ENCODE results near the gene RTN4IP1. TPM values are rescaled to one million over a fixed set of nuclear protein-coding genes. Genes with fewer than 3 reads are reported as not detected.

The RTN4IP1 gene
- total RNA-seq, 4 donors from 2014 or later: 5.4 to 15.3 (median 9.3) TPM

DNA sequence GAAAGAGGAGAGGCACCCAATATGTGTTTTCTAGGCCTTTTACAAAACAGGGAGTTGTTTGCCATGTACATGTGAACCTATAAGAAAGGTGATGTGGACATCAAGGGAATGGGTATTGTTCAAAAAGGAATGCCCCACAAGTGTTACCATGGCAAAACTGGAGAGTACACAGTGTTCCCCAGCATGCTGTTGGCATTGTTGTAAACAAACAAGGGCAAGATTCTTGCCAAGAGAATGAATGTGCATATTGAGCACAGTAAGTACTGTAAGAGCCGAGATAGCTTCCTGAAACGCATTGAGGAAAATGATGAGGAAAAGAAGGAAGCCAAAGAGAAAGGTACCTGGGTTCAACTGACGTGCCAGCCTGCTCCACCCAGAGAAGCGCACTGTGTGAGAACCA is 13.2 kb upstream of the RTN4IP1 start:
- Histone ChIP-seq H3K9me3 (no peaks in the 10 kb centered on the region), H3K4me3 (no peak overlapping the region), H3K4me1 (peaks cover 0 to 11% of the 10 kb centered on the region in 2 donors), H3K27me3 (no peaks in the 10 kb centered on the region), H3K36me3 (peaks cover 4 to 38% of the 10 kb centered on the region in 2 donors), H3K27ac (peak overlapping the region in 3 of 4 donors; percentile 32 to 64 (median 58))
- DNase-seq (no peak), ATAC-seq (peak in 1 of 2 donors; percentile 36)
- in situ Hi-C loops (cut with MboI; ENCODE audit: low sequenced_read_pairs in 4 of 4) (no loop called here), intact Hi-C loops (cut with DNase I; ENCODE audit: low total_unique reads) (no loop called here)
- no peak for TF ChIP-seq POLR2A (IDR thresholded peaks at IDR 0.05)
- TF ChIP-seq, protein P1, sequence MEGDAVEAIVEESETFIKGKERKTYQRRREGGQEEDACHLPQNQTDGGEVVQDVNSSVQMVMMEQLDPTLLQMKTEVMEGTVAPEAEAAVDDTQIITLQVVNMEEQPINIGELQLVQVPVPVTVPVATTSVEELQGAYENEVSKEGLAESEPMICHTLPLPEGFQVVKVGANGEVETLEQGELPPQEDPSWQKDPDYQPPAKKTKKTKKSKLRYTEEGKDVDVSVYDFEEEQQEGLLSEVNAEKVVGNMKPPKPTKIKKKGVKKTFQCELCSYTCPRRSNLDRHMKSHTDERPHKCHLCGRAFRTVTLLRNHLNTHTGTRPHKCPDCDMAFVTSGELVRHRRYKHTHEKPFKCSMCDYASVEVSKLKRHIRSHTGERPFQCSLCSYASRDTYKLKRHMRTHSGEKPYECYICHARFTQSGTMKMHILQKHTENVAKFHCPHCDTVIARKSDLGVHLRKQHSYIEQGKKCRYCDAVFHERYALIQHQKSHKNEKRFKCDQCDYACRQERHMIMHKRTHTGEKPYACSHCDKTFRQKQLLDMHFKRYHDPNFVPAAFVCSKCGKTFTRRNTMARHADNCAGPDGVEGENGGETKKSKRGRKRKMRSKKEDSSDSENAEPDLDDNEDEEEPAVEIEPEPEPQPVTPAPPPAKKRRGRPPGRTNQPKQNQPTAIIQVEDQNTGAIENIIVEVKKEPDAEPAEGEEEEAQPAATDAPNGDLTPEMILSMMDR (IDR thresholded peaks at IDR 0.05 in 4 of 5, conservative IDR thresholded peaks at IDR 0.05 in 1 of 5): no peak

DNA sequence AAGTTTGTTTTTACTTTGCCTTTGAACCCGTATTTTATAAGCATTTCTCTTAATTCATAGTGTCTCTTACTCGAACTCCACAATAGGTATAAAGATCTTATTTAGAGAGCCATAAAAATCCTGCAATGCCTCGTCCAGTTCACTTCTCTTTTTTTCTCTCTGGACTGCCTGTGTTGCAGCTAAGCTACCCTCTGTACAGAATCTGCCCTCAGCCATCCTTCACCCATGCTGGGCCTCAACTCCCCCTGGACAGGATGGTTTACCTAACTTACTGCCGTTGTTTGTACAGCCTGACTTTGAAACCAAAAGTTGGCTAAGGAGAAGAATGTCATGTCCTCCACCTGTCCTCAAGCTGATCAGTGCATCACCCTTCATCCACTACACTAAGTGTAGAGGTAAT is 10.5 kb upstream of the RTN4IP1 start:
- intact Hi-C loops (cut with DNase I; ENCODE audit: low total_unique reads): no loop called here
- Histone ChIP-seq H3K27me3 (no peaks in the 10 kb centered on the region), H3K4me3 (no peak overlapping the region), H3K36me3 (peaks cover 4 to 30% of the 10 kb centered on the region in 2 donors), H3K9me3 (no peaks in the 10 kb centered on the region), H3K27ac (no peak overlapping the region), H3K4me1 (peaks cover 10 to 18% of the 10 kb centered on the region in 2 donors)
- TF ChIP-seq, protein P1 (IDR thresholded peaks at IDR 0.05 in 4 of 5, conservative IDR thresholded peaks at IDR 0.05 in 1 of 5): no peak
- TF ChIP-seq POLR2A (IDR thresholded peaks at IDR 0.05): no peak
- ATAC-seq: no peak
- DNase-seq: no peak
- in situ Hi-C loops (cut with MboI; ENCODE audit: low sequenced_read_pairs in 4 of 4): no loop called here

DNA sequence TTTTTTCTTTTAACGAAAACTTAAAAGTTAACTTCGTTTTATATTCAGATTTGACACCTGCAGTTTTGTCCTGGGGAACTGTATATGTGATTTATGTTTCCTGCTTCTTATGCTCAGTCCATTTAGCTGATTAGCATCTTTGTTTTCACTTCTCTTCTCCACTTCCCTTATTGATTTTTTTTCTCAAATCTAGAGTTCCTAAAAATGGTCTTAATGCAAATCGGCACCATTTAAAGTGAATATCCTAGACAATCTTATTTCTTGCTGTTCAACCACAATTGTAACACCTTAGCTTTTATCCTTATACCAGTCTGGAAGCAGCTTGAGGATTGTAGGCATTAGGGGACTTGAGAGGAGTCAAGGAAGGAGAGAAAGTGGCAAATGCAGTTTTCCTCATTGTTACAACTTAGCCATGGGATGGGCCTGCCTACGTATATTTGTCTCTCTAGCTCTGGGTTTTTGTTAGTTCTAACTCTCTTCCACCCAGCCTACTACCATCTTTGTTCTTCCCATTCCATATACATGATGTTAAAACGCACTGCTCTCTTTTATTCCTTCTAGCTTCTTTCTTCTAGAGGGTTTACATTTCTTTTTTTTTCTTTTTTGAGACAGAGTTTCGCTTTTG is 8.5 kb upstream of the RTN4IP1 start:
- ATAC-seq (no peak), DNase-seq (no peak)
- intact Hi-C loops (cut with DNase I; ENCODE audit: low total_unique reads) (no loop called here), in situ Hi-C loops (cut with MboI; ENCODE audit: low sequenced_read_pairs in 4 of 4) (no loop called here)
- Histone ChIP-seq H3K4me3 (no peak overlapping the region), H3K4me1 (peaks cover 10 to 14% of the 10 kb centered on the region in 2 donors), H3K9me3 (no peaks in the 10 kb centered on the region), H3K27me3 (no peaks in the 10 kb centered on the region), H3K36me3 (peaks cover under 1 to 12% of the 10 kb centered on the region in 2 donors), H3K27ac (no peak overlapping the region)
- TF ChIP-seq, protein P1 (IDR thresholded peaks at IDR 0.05 in 4 of 5, conservative IDR thresholded peaks at IDR 0.05 in 1 of 5): no peak
- no peak for TF ChIP-seq POLR2A (IDR thresholded peaks at IDR 0.05)

DNA sequence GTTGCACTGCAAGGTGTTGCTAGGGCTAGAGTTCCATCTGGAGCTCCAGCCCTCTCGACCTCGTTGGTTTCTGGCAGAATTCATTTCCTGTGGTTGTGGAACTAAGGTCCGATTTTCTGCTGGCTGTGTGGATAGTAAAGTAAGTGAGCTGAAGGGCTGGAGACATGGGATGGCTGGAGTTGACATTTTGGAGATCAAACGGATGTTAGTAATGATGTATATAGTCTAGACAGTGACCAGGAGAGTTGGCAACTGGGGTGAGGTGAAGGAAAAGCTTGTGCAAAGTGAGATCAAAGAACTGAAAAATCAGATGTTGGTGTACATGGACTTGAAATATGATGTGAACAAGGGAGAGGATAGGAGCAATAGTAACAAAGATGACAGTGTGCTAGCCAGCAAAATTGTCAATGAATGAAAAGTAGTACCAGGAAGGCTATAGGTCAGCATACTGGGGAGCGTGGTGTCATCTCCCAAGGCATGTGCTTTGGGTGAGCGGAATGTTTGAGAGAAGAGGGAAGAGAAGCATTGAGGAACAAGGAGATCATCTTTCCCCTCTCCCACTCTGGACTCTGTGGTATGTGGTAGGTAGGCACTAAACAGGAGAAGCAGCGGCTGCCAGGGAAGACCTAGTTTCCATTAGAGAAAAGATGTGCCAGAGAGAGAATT is 7.9 kb upstream of the RTN4IP1 start:
- Histone ChIP-seq H3K27me3 (no peaks in the 10 kb centered on the region), H3K36me3 (peaks cover 0 to 7% of the 10 kb centered on the region in 2 donors), H3K27ac (no peak overlapping the region), H3K4me3 (no peak overlapping the region), H3K4me1 (peaks cover 7 to 10% of the 10 kb centered on the region in 2 donors), H3K9me3 (no peaks in the 10 kb centered on the region)
- ATAC-seq (no peak), DNase-seq (no peak)
- in situ Hi-C loops (cut with MboI; ENCODE audit: low sequenced_read_pairs in 4 of 4) (no loop called here), intact Hi-C loops (cut with DNase I; ENCODE audit: low total_unique reads) (no loop called here)
- no peak for TF ChIP-seq POLR2A (IDR thresholded peaks at IDR 0.05)

DNA sequence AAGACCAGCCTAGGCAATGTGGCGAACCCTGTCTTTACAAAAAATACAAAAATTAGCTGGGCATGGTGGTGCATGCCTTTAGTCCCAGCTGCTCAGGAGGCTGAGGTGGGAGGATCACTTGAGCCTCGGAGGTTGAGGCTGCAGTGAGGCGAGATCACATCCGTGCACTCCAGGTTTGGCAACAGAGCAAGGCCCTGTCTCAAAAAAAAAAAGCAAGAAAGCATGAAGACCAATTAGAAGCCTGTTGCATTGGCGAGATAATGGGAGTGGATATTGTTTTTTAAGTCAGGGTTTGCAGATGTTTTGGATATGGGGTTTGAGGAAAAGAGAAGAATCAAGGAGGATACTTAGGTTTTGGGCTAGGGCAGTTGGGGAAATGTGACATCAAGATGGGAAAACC is 5.3 kb upstream of the RTN4IP1 start:
- peaks cover 15 to 25% of the 10 kb centered on the region in 2 donors for H3K4me1 ChIP-seq

More for the DNA sequence above, 5.3 kb upstream of the RTN4IP1 start:
- in situ Hi-C loops (cut with MboI; ENCODE audit: low sequenced_read_pairs in 4 of 4) (no loop called here), intact Hi-C loops (cut with DNase I; ENCODE audit: low total_unique reads) (no loop called here)
- TF ChIP-seq POLR2A (IDR thresholded peaks at IDR 0.05): no peak
- TF ChIP-seq, protein P1 (IDR thresholded peaks at IDR 0.05 in 4 of 5, conservative IDR thresholded peaks at IDR 0.05 in 1 of 5): no peak
- no peaks in the 10 kb centered on the region for H3K9me3 ChIP-seq
- no peak overlapping the region for H3K4me3 ChIP-seq
- no peak for DNase-seq
- ATAC-seq: no peak
- H3K27me3 ChIP-seq: no peaks in the 10 kb centered on the region
- H3K27ac ChIP-seq: no peak overlapping the region
- H3K36me3 ChIP-seq: no peaks in the 10 kb centered on the region

All from gastrocnemius medialis (tissue), 4 donors.